ENCODE measurements around the gene FARS2. TPM values are rescaled to one million over a fixed set of nuclear protein-coding genes. Genes with fewer than 3 reads are reported as not detected.

Gene FARS2
- total RNA-seq, 4 donors from 2014 or later: 16.4 to 26.1 (median 21.4) TPM

DNA sequence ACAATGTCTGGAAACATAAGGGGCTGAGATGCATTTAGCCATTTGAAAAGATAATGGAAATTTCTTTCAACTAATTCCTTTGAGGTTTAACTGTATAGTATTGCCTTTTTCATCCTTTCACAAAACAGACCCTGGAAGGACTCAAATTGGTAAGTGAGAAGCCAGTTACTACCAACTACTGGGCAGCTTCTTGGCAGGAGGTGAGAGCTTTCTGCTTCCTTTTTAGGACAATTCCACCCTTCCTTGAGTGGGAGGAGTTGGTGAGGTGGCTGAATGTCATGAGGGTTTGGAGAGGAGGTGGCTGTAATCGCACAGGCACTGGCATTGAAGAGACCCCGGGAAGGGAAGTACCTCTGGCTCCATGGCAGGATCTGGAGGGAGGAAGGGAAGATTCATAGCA lies 404.4 kb downstream of the FARS2 start:
- H3K4me3 ChIP-seq: no peak overlapping the region
- no peaks in the 10 kb centered on the region for H3K9me3 ChIP-seq
- TF ChIP-seq EP300 (IDR thresholded peaks at IDR 0.05): no peak
- TF ChIP-seq, protein P1, sequence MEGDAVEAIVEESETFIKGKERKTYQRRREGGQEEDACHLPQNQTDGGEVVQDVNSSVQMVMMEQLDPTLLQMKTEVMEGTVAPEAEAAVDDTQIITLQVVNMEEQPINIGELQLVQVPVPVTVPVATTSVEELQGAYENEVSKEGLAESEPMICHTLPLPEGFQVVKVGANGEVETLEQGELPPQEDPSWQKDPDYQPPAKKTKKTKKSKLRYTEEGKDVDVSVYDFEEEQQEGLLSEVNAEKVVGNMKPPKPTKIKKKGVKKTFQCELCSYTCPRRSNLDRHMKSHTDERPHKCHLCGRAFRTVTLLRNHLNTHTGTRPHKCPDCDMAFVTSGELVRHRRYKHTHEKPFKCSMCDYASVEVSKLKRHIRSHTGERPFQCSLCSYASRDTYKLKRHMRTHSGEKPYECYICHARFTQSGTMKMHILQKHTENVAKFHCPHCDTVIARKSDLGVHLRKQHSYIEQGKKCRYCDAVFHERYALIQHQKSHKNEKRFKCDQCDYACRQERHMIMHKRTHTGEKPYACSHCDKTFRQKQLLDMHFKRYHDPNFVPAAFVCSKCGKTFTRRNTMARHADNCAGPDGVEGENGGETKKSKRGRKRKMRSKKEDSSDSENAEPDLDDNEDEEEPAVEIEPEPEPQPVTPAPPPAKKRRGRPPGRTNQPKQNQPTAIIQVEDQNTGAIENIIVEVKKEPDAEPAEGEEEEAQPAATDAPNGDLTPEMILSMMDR (IDR thresholded peaks at IDR 0.05): no peak
- no peak for TF ChIP-seq POLR2A (IDR thresholded peaks at IDR 0.05)
- H3K4me1 ChIP-seq: no peaks in the 10 kb centered on the region
- no peak for DNase-seq (ENCODE audit: low spot score in 2 of 2)
- WGBS, 2 donors: 73 to 89% methylated on average over 2 of the region's 2 CpGs
- no peaks in the 10 kb centered on the region for H3K36me3 ChIP-seq
- H3K27ac ChIP-seq: no peak overlapping the region
- H3K27me3 ChIP-seq: no peaks in the 10 kb centered on the region

DNA sequence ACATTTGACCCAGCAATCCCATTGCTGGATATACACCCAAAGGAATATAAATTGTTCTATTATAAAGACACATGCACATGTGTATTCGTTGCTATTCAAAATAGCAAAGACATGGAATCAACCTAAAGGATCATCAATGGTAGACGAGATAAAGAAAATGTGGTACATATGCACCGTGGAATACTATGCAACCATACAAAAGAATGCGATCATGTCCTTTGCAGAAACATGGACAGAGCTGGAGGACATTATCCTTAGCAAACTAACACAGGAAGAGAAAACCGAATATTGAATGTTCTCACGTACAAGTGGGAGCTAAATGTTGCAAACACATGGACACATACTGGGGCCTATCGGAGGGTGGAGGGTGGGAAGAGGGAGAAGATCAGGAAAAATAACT lies 405.4 kb downstream of the FARS2 start:
- no peaks in the 10 kb centered on the region for H3K36me3 ChIP-seq
- no peak overlapping the region for H3K27ac ChIP-seq
- TF ChIP-seq EP300 (IDR thresholded peaks at IDR 0.05) (no peak), POLR2A (IDR thresholded peaks at IDR 0.05) (no peak)
- TF ChIP-seq, protein P1 (IDR thresholded peaks at IDR 0.05): no peak
- H3K27me3 ChIP-seq: no peaks in the 10 kb centered on the region
- H3K4me3 ChIP-seq: no peak overlapping the region
- 89 to 90% methylated on average over 7 of the region's 7 CpGs for WGBS, 2 donors
- no peaks in the 10 kb centered on the region for H3K4me1 ChIP-seq
- DNase-seq (ENCODE audit: low spot score in 2 of 2): no peak
- H3K9me3 ChIP-seq: no peaks in the 10 kb centered on the region

DNA sequence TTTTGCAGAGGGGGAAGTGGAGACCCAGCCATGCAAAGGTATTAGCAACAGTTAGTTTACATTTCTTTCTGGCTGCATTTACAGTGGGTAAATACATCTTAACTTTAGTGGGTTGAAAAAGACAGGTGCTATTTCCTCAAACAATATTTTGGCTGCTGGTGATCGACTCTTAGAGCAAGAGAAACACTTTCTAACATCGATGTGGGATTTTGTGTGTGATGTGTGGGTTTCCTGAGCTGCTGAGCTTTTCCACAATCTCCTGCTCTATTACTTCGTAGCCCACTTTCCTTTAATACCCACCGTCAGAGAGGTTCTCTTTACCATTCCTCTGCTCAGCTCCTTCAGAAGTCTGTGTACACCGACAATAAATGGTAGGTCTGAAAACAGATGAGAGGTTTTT lies 406.4 kb downstream of the FARS2 start:
- H3K36me3 ChIP-seq: no peaks in the 10 kb centered on the region
- no peaks in the 10 kb centered on the region for H3K27me3 ChIP-seq
- H3K9me3 ChIP-seq: no peaks in the 10 kb centered on the region
- H3K4me3 ChIP-seq: no peak overlapping the region
- H3K4me1 ChIP-seq: peaks cover 0 to 7% (median 0%) of the 10 kb centered on the region in 4 donors
- no peak overlapping the region for H3K27ac ChIP-seq
- TF ChIP-seq, protein P1 (IDR thresholded peaks at IDR 0.05): no peak
- no peak for TF ChIP-seq EP300 (IDR thresholded peaks at IDR 0.05)
- TF ChIP-seq POLR2A (IDR thresholded peaks at IDR 0.05): no peak
- WGBS, 2 donors: 62 to 66% methylated on average over 5 of the region's 5 CpGs
- no peak for DNase-seq (ENCODE audit: low spot score in 2 of 2)

DNA sequence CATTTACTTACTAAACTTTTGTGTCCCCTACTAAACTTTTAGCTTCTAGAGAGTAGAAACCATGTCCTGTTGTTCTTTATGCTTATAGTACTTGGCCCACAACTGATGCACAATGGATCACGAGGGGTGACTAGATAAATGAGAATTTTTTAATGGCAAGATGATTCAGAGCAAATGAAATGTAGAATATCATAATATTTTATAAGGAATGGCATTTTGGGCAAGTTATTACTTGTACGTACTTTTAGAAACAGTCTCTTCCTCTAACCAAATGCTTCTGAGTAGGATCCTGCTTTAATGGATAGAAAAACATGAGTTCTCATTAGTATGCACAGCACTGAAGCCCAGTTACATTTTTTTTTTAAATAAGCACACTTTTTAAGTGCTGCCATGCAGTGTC lies 409.1 kb downstream of the FARS2 start:
- H3K9me3 ChIP-seq: no peaks in the 10 kb centered on the region
- no peak overlapping the region for H3K27ac ChIP-seq
- WGBS, 2 donors: 93 to 96% methylated on average over 2 of the region's 2 CpGs
- H3K27me3 ChIP-seq: no peaks in the 10 kb centered on the region
- peaks cover 0 to 29% (median 3%) of the 10 kb centered on the region in 4 donors for H3K4me1 ChIP-seq
- no peaks in the 10 kb centered on the region for H3K36me3 ChIP-seq
- DNase-seq (ENCODE audit: low spot score in 2 of 2): no peak
- TF ChIP-seq, protein P1 (IDR thresholded peaks at IDR 0.05): no peak
- TF ChIP-seq EP300 (IDR thresholded peaks at IDR 0.05) (no peak), POLR2A (IDR thresholded peaks at IDR 0.05) (no peak)
- no peak overlapping the region for H3K4me3 ChIP-seq

DNA sequence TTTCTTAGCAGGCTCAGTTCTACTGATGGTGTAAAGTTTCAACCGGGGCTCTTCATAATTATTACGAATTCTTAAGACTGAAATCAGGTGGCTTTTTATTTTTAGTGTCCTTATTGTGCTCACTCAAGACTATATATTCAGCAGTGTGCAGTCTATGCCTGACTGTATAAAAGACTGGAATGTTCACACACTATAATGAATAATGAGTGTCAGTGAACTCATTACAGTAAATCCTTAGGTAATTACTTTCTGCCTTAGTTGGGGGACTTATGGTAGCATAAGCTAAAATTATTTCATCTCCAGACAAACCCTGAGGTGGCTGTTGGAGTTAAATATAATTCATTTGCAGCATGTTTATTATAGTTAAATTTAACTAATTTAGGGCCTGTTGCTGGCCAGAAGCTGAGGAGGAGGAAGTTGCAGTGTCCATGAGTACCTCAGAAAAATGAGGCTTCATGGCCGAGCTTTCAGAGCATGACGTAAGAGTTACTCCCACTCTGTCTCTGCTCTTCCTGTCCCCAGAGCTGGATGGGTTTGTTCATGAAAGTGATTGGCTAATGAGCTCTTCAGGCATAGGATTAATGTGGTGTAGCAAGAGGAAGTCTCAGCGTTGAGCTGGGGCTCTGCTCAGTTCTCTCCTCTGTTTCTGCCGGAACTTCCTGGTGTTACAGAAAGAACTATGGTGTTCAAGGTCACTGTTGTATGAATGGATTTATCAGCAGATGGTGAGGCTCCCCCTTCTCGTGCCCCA lies 409.7 kb downstream of the FARS2 start:
- Histone ChIP-seq H3K36me3 (no peaks in the 10 kb centered on the region), H3K4me3 (no peak overlapping the region), H3K27ac (no peak overlapping the region), H3K4me1 (peaks cover 0 to 29% (median 3%) of the 10 kb centered on the region in 4 donors), H3K9me3 (no peaks in the 10 kb centered on the region), H3K27me3 (no peaks in the 10 kb centered on the region)
- 65 to 72% methylated on average over 7 of the region's 7 CpGs for WGBS, 2 donors
- TF ChIP-seq, protein P1 (IDR thresholded peaks at IDR 0.05): no peak
- TF ChIP-seq POLR2A (IDR thresholded peaks at IDR 0.05) (no peak), EP300 (IDR thresholded peaks at IDR 0.05) (peak in 1 of 2 donors; percentile 29)
- DNase-seq (ENCODE audit: low spot score in 2 of 2): peak in 1 of 2 donors; percentile 10
